ENCODE data around the gene CEACAM21. TPM values are rescaled to one million over a fixed set of nuclear protein-coding genes. Genes with fewer than 3 reads are reported as not detected.

The CEACAM21 gene
- total RNA-seq, 1 donor from 2014 or later: 19.4 TPM

GRCh38 chr19:41616792-41617621 lies 41.0 kb downstream of the CEACAM21 start:
- no peaks in the 10 kb centered on the region for H3K36me3 Mint-ChIP-seq (ENCODE audit: low read depth)
- intact Hi-C loops (cut with micrococcal nuclease): no loop called here
- no peaks in the 10 kb centered on the region for H3K4me1 Mint-ChIP-seq (ENCODE audit: low read depth)
- no peak for DNase-seq (ENCODE audit: low spot score)
- no peak overlapping the region for H3K4me3 Mint-ChIP-seq (ENCODE audit: low read depth)
- H3K27me3 Mint-ChIP-seq (ENCODE audit: low read depth): peaks cover 2% of the 10 kb centered on the region
- H3K9me3 Mint-ChIP-seq: no peaks in the 10 kb centered on the region
- no peak overlapping the region for H3K27ac Mint-ChIP-seq

DNA sequence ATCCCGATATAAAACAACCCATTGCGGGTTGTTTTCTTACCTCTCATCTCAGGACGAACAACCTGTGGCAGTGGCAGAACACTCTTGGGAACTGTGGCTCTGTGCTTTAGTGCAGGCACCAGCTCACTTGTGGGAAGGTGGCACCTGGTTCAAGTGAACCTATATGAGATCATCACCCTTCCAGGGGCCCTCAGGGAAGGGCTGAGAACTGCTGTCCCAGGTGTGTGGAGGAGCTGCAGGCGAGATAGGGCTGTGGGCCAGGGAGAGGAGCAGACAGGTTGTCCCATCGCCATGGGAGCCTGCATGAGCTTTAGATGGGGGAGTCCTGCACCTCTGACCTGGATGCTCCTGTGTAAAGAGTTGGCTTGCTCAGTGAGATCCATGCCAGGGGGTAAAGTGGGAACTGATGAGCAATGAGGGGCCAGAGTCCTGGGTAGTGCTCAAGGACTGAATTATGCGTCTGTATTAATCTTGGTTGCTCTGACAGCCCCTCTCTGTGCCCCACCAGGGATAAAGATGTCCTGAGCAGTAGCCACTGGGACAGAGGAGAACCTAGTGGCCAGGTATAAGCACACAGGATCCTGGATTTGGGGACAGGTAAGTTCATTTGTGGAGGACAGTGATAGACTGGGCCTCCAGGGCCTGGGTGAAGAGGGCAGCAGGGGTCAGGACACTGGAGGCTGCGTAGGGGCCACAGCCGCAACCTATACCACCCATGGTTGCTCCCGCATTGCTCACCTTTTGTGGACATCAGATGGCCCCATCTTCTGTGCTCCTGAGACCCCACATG lies 42.2 kb downstream of the CEACAM21 start:
- DNase-seq (ENCODE audit: low spot score): no peak
- H3K27ac Mint-ChIP-seq: no peak overlapping the region
- H3K9me3 Mint-ChIP-seq: no peaks in the 10 kb centered on the region
- H3K36me3 Mint-ChIP-seq (ENCODE audit: low read depth): no peaks in the 10 kb centered on the region
- intact Hi-C loops (cut with micrococcal nuclease): no loop called here
- H3K4me1 Mint-ChIP-seq (ENCODE audit: low read depth): no peaks in the 10 kb centered on the region
- H3K27me3 Mint-ChIP-seq (ENCODE audit: low read depth): no peaks in the 10 kb centered on the region
- H3K4me3 Mint-ChIP-seq (ENCODE audit: low read depth): no peak overlapping the region

- Mint-ChIP-seq H3K4me3 (ENCODE audit: low read depth) (no peak overlapping the region), H3K27ac (no peak overlapping the region), H3K27me3 (ENCODE audit: low read depth) (no peaks in the 10 kb centered on the region), H3K36me3 (ENCODE audit: low read depth) (no peaks in the 10 kb centered on the region), H3K9me3 (no peaks in the 10 kb centered on the region), H3K4me1 (ENCODE audit: low read depth) (no peaks in the 10 kb centered on the region)
- intact Hi-C loops (cut with micrococcal nuclease): no loop called here
- DNase-seq (ENCODE audit: low spot score): no peak
Observed at GRCh38 chr19:41619018-41619556, 43.1 kb downstream of the CEACAM21 start.

DNA sequence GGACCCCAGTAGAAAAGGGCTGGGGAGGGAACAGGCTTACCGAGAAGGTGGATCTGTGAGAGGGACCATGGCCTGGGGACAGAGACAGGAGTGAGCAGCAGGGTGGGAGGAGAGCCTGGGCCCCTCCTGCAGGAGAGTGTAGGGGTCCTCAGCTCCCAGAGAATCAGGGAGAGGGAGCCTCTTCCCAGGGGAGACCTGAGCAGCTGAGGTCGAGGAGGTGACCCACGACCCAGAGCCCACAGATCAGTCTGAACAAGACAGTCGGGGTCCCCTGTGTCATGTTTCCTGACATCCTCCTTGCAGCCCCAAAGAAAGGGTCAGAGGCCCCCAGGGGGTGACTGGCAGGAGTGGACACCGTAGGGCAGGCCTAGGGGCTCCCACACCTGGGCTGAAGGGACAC lies 44.2 kb downstream of the CEACAM21 start:
- no peak overlapping the region for H3K27ac Mint-ChIP-seq
- H3K27me3 Mint-ChIP-seq (ENCODE audit: low read depth): no peaks in the 10 kb centered on the region
- no peaks in the 10 kb centered on the region for H3K9me3 Mint-ChIP-seq
- intact Hi-C loops (cut with micrococcal nuclease): no loop called here
- H3K36me3 Mint-ChIP-seq (ENCODE audit: low read depth): no peaks in the 10 kb centered on the region
- no peak overlapping the region for H3K4me3 Mint-ChIP-seq (ENCODE audit: low read depth)
- no peak for DNase-seq (ENCODE audit: low spot score)
- no peaks in the 10 kb centered on the region for H3K4me1 Mint-ChIP-seq (ENCODE audit: low read depth)

- H3K9me3 Mint-ChIP-seq: no peaks in the 10 kb centered on the region
- no peaks in the 10 kb centered on the region for H3K4me1 Mint-ChIP-seq (ENCODE audit: low read depth)
- H3K4me3 Mint-ChIP-seq (ENCODE audit: low read depth): no peak overlapping the region
- no peaks in the 10 kb centered on the region for H3K27me3 Mint-ChIP-seq (ENCODE audit: low read depth)
- peak; percentile 2 for DNase-seq (ENCODE audit: low spot score)
- no peak overlapping the region for H3K27ac Mint-ChIP-seq
- H3K36me3 Mint-ChIP-seq (ENCODE audit: low read depth): no peaks in the 10 kb centered on the region
- intact Hi-C loops (cut with micrococcal nuclease): no loop called here
Observed at GRCh38 chr19:41621226-41621625, 45.3 kb downstream of the CEACAM21 start.

GRCh38 chr19:41621654-41622053 lies 45.7 kb downstream of the CEACAM21 start:
- Mint-ChIP-seq H3K36me3 (ENCODE audit: low read depth) (no peaks in the 10 kb centered on the region), H3K9me3 (no peaks in the 10 kb centered on the region), H3K4me1 (ENCODE audit: low read depth) (no peaks in the 10 kb centered on the region), H3K27ac (no peak overlapping the region), H3K4me3 (ENCODE audit: low read depth) (no peak overlapping the region), H3K27me3 (ENCODE audit: low read depth) (no peaks in the 10 kb centered on the region)
- DNase-seq (ENCODE audit: low spot score): peak; percentile 3
- intact Hi-C loops (cut with micrococcal nuclease): no loop called here

GRCh38 chr19:41623360-41623759 lies 47.4 kb downstream of the CEACAM21 start:
- Mint-ChIP-seq H3K27ac (no peak overlapping the region), H3K4me3 (ENCODE audit: low read depth) (no peak overlapping the region), H3K9me3 (no peaks in the 10 kb centered on the region), H3K27me3 (ENCODE audit: low read depth) (no peaks in the 10 kb centered on the region), H3K36me3 (ENCODE audit: low read depth) (no peaks in the 10 kb centered on the region), H3K4me1 (ENCODE audit: low read depth) (no peaks in the 10 kb centered on the region)
- no peak for DNase-seq (ENCODE audit: low spot score)
- intact Hi-C loops (cut with micrococcal nuclease): no loop called here

GRCh38 chr19:41624515-41624914 lies 48.5 kb downstream of the CEACAM21 start:
- Mint-ChIP-seq H3K4me3 (ENCODE audit: low read depth) (no peak overlapping the region), H3K9me3 (no peaks in the 10 kb centered on the region), H3K27ac (no peak overlapping the region), H3K36me3 (ENCODE audit: low read depth) (no peaks in the 10 kb centered on the region), H3K27me3 (ENCODE audit: low read depth) (no peaks in the 10 kb centered on the region), H3K4me1 (ENCODE audit: low read depth) (no peaks in the 10 kb centered on the region)
- intact Hi-C loops (cut with micrococcal nuclease): no loop called here
- no peak for DNase-seq (ENCODE audit: low spot score)

DNA sequence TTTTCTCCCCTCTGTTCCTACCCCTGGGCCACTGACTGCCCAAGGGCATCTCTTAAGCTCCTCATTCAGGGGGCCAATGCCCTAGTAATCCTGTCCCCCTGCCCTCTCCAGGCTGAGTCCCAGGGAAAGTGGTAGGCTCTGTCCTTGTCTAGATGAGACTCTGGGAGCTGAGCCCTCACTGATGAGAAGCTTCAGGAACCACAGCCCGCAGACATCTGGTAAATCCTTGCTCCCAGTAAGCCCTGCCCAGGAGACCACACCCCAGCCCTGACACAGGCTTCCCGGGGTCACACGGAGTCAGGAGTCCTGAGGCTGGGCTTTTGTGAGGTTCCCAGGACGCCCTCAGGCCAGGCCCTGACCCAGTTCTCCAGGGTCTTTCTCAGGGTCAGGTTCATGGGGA lies 49.0 kb downstream of the CEACAM21 start:
- H3K4me1 Mint-ChIP-seq (ENCODE audit: low read depth): no peaks in the 10 kb centered on the region
- no peaks in the 10 kb centered on the region for H3K36me3 Mint-ChIP-seq (ENCODE audit: low read depth)
- intact Hi-C loops (cut with micrococcal nuclease): no loop called here
- H3K9me3 Mint-ChIP-seq: peaks cover under 1% of the 10 kb centered on the region
- DNase-seq (ENCODE audit: low spot score): peak; percentile 4
- no peaks in the 10 kb centered on the region for H3K27me3 Mint-ChIP-seq (ENCODE audit: low read depth)
- H3K4me3 Mint-ChIP-seq (ENCODE audit: low read depth): no peak overlapping the region
- no peak overlapping the region for H3K27ac Mint-ChIP-seq

GRCh38 chr19:41626278-41626677 lies 50.3 kb downstream of the CEACAM21 start:
- H3K4me1 Mint-ChIP-seq (ENCODE audit: low read depth): no peaks in the 10 kb centered on the region
- peaks cover 1% of the 10 kb centered on the region for H3K27me3 Mint-ChIP-seq (ENCODE audit: low read depth)
- intact Hi-C loops (cut with micrococcal nuclease): no loop called here
- no peak overlapping the region for H3K4me3 Mint-ChIP-seq (ENCODE audit: low read depth)
- no peak overlapping the region for H3K27ac Mint-ChIP-seq
- H3K36me3 Mint-ChIP-seq (ENCODE audit: low read depth): no peaks in the 10 kb centered on the region
- no peak for DNase-seq (ENCODE audit: low spot score)
- peaks cover 8% of the 10 kb centered on the region for H3K9me3 Mint-ChIP-seq

DNA sequence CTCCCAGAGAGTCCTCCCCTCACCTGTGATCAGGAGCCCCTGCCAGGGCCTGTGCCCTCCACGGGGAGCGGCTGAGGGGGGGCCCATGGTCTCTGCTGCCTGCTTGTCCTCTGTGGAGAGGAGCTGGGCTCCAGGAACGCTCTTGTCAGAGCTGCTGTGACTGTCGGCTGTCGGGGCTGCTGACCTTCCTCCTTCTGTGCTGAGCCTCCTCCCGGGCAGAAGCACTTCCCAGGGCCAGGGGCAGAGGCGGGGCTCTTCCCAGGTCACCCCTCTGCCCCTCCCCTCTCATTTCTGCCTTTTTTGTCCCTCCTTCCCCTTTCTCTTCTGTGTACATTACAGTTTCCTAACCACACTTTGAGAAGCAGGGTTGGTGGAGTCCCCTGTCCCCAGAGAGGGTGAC lies 50.9 kb downstream of the CEACAM21 start, which contains the start of gene CEACAM4:
Gene CEACAM4, minus strand, starts transcription at position 198 of the 400 bp plus-strand sequence. Its CDS starts 111 bp downstream, at position 87.
- Mint-ChIP-seq H3K27me3 (ENCODE audit: low read depth) (peaks cover 4% of the 10 kb centered on the region), H3K4me3 (ENCODE audit: low read depth) (no peak within 1 kb of the TSS), H3K36me3 (ENCODE audit: low read depth) (no peaks in the 10 kb centered on the region), H3K4me1 (ENCODE audit: low read depth) (no peaks in the 10 kb centered on the region), H3K9me3 (peaks cover 12% of the 10 kb centered on the region), H3K27ac (no peak within 1 kb of the TSS)
- DNase-seq (ENCODE audit: low spot score): no peak
- intact Hi-C loops (cut with micrococcal nuclease): no loop called here

DNA sequence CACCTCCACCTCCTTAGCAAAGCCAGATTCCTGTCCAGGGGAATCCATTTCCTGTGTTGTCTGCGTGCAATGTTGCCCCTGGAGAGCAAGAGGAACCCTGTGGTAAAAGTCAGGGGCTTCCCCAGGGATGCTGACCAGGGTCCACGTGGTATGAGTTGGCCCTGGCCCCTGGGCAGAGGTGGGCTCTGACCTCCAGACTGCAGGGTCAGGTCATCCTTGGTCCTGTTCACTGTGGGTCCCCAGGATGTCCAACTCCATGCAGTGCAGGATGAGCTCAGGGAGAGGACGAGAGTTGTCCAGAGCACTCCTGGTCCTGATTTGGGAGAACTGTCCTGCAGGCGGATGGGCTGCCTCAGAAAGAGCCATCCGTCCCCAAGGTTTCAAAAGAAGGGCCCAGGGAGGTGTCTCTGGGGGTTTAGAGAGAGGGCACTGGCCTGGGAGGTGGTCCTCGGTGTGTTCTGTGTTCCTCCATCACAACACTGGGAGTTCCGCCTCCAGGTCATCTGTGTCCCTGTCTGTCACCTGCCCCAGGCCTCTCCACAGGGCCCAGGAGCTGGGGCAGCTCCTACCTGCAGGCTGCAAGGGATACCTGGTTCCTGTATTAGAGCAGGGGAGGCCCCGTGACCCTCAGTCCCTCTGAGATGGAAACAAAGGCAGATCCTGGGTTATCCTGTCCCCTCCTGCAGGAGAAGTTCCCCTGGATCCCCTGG lies 52.2 kb downstream of the CEACAM21 start:
- Mint-ChIP-seq H3K27me3 (ENCODE audit: low read depth) (peaks cover 4% of the 10 kb centered on the region), H3K9me3 (peaks cover 12% of the 10 kb centered on the region), H3K36me3 (ENCODE audit: low read depth) (no peaks in the 10 kb centered on the region), H3K27ac (no peak overlapping the region), H3K4me3 (ENCODE audit: low read depth) (no peak overlapping the region), H3K4me1 (ENCODE audit: low read depth) (no peaks in the 10 kb centered on the region)
- intact Hi-C loops (cut with micrococcal nuclease): no loop called here
- DNase-seq (ENCODE audit: low spot score): no peak

All from activated T-helper 2 cell treated with anti-CD3 and anti-CD28 coated beads, Interferon-gamma antibody, Interleukin-2, Interleukin-4, amounts not matched to agents 10 μg/mL and 5 μg/mL and 100 μg/mL, durations not matched to agents 14 hours and 24 hours and 36 hours (primary cell).